WTC11 (cell line): Measurements from ENCODE around the gene RABEP1. TPM values are rescaled to one million over a fixed set of nuclear protein-coding genes. Genes with fewer than 3 reads are reported as not detected.
A peak's percentile ranks its signal among the peaks of the same experiment; 100 is the strongest.

Experiments used
- ATAC-seq: fragments of 200-7000 bp; cut with Tn5 transposase; 2 replicates; pipeline ENCODE4 v1.10.0; 2021; ENCODE audit warnings: mild to moderate bottlenecking, moderate library complexity
- CTCF ChIA-PET: fragments of 300-600 bp; sonication (Branson Sonifier 250); formaldehyde crosslinking; loops from one replicate; lab custom pipeline; 2021; ENCODE audit warnings: antibody characterized with exemption; lab: Charles Lee
- POLR2A ChIA-PET: fragments of 350-600 bp; sonication (Branson Sonifier 250); formaldehyde crosslinking; loops from one replicate; lab custom pipeline; 2021; ENCODE audit warnings: antibody characterized with exemption; lab: Charles Lee
- DNase-seq: peaks from one replicate; pipeline ENCODE4 v3.0.0; 2021; ENCODE audit warnings: low spot score
- H3K27ac Mint-ChIP-seq: 2 replicates; pipeline ENCODE4 v1.8.0; 2021; ENCODE audit warnings: mixed read lengths
- H3K27me3 Mint-ChIP-seq: 2 replicates; pipeline ENCODE4 v1.8.0; 2021; ENCODE audit warnings: low read depth, mild to moderate bottlenecking, moderate library complexity, mixed read lengths
- H3K36me3 Mint-ChIP-seq: 2 replicates; pipeline ENCODE4 v1.8.0; 2021; ENCODE audit warnings: mixed read lengths
- H3K4me1 Mint-ChIP-seq: 2 replicates; pipeline ENCODE4 v1.8.0; 2022; ENCODE audit warnings: mixed read lengths
- H3K4me3 Mint-ChIP-seq: 2 replicates; pipeline ENCODE4 v1.8.0; 2021; ENCODE audit warnings: mild to moderate bottlenecking, moderate library complexity, mixed read lengths
- H3K9me3 Mint-ChIP-seq: 2 replicates; pipeline ENCODE4 v1.8.0; 2021; ENCODE audit warnings: mixed read lengths
- AR ChIP-seq: fragments of 250-450 bp; sonication (Bioruptor Pico); IDR thresholded peaks from 2 replicates; pipeline ENCODE4 v1.9.0; 2021; ENCODE audit warnings: mild to moderate bottlenecking
- ARID4B ChIP-seq: sonication (generic); formaldehyde crosslinking; IDR thresholded peaks from 2 replicates; pipeline ENCODE4 v1.8.0; 2023; ENCODE audit warnings: missing genetic modification reagents, mild to moderate bottlenecking, borderline replicate concordance
- ATF3 ChIP-seq: sonication (generic); formaldehyde crosslinking; conservative IDR thresholded peaks from 2 replicates; pipeline ENCODE4 v1.8.1; 2022; ENCODE audit warnings: mild to moderate bottlenecking, missing genetic modification reagents
- CBFB ChIP-seq: sonication (generic); formaldehyde crosslinking; IDR thresholded peaks from 2 replicates; pipeline ENCODE4 v1.8.1; 2022; ENCODE audit warnings: mild to moderate bottlenecking, low read depth, missing genetic modification reagents
- CDX4 ChIP-seq: fragments of 250-450 bp; sonication (Bioruptor Pico); IDR thresholded peaks from 2 replicates; pipeline ENCODE4 v1.9.0; 2021; ENCODE audit warnings: moderate library complexity, mild to moderate bottlenecking, inconsistent platforms, borderline replicate concordance
- CREB1 ChIP-seq: sonication (generic); formaldehyde crosslinking; IDR thresholded peaks from 2 replicates; pipeline ENCODE4 v1.8.0; 2023; ENCODE audit warnings: mild to moderate bottlenecking, missing genetic modification reagents
- CREM ChIP-seq: sonication (generic); formaldehyde crosslinking; IDR thresholded peaks from 2 replicates; pipeline ENCODE4 v1.8.1; 2022; ENCODE audit warnings: mild to moderate bottlenecking, missing genetic modification reagents, moderate library complexity
- FOXJ3 ChIP-seq: sonication (generic); formaldehyde crosslinking; IDR thresholded peaks from 2 replicates; pipeline ENCODE4 v1.9.0; 2021; ENCODE audit warnings: missing genetic modification reagents, mild to moderate bottlenecking, borderline replicate concordance
- FOXP1 ChIP-seq: sonication (generic); formaldehyde crosslinking; IDR thresholded peaks from 2 replicates; pipeline ENCODE4 v1.8.0; 2022; ENCODE audit warnings: missing genetic modification reagents, mild to moderate bottlenecking, moderate library complexity, borderline replicate concordance
- GABPB1 ChIP-seq: sonication (generic); formaldehyde crosslinking; IDR thresholded peaks from 2 replicates; pipeline ENCODE4 v1.8.1; 2023; ENCODE audit warnings: mild to moderate bottlenecking, missing genetic modification reagents
- JAZF1 ChIP-seq: fragments of 250-450 bp; sonication (Bioruptor Pico); IDR thresholded peaks from 2 replicates; pipeline ENCODE4 v1.9.0; 2021; ENCODE audit warnings: moderate library complexity, mild to moderate bottlenecking, inconsistent platforms
- MXD4 ChIP-seq: fragments of 250-450 bp; sonication (Bioruptor Pico); IDR thresholded peaks from 2 replicates; pipeline ENCODE4 v1.8.0; 2021; ENCODE audit warnings: mild to moderate bottlenecking, moderate library complexity, borderline replicate concordance
- NFATC4 ChIP-seq: fragments of 250-450 bp; sonication (Bioruptor Pico); IDR thresholded peaks from 2 replicates; pipeline ENCODE4 v1.9.0; 2021; ENCODE audit warnings: mild to moderate bottlenecking
- NR2C2 ChIP-seq: sonication (generic); formaldehyde crosslinking; IDR thresholded peaks from 2 replicates; pipeline ENCODE4 v1.8.0; 2022; ENCODE audit warnings: mild to moderate bottlenecking, missing genetic modification reagents
- NR3C1 ChIP-seq: sonication (generic); formaldehyde crosslinking; conservative IDR thresholded peaks from 2 replicates; pipeline ENCODE4 v1.8.1; 2023; ENCODE audit warnings: low read depth, mild to moderate bottlenecking, missing genetic modification reagents
- RORB ChIP-seq: fragments of 250-450 bp; sonication (Bioruptor Pico); IDR thresholded peaks from 2 replicates; pipeline ENCODE4 v1.9.0; 2021; ENCODE audit warnings: mild to moderate bottlenecking
- SMAD3 ChIP-seq: sonication (generic); formaldehyde crosslinking; IDR thresholded peaks from 2 replicates; pipeline ENCODE4 v1.8.0; 2022; ENCODE audit warnings: missing genetic modification reagents, mild to moderate bottlenecking, borderline replicate concordance
- SOX15 ChIP-seq: fragments of 250-450 bp; sonication (Bioruptor Pico); IDR thresholded peaks from 2 replicates; pipeline ENCODE4 v1.9.0; 2021; ENCODE audit warnings: mild to moderate bottlenecking
- TCF7 ChIP-seq: sonication (generic); formaldehyde crosslinking; IDR thresholded peaks from 2 replicates; pipeline ENCODE4 v1.8.0; 2022; ENCODE audit warnings: mild to moderate bottlenecking, low read depth, missing genetic modification reagents, moderate library complexity
- TEAD4 ChIP-seq: sonication (generic); formaldehyde crosslinking; IDR thresholded peaks from 2 replicates; pipeline ENCODE4 v1.8.0; 2022; ENCODE audit warnings: mild to moderate bottlenecking, missing genetic modification reagents
- TP53 ChIP-seq: sonication (generic); formaldehyde crosslinking; IDR thresholded peaks from 2 replicates; pipeline ENCODE4 v1.8.1; 2023; ENCODE audit warnings: mild to moderate bottlenecking, missing genetic modification reagents
- ZMAT4 ChIP-seq: fragments of 250-450 bp; sonication (Bioruptor Pico); IDR thresholded peaks from 2 replicates; pipeline ENCODE4 v1.9.0; 2021; ENCODE audit warnings: mild to moderate bottlenecking
- ZNF219 ChIP-seq: sonication (generic); formaldehyde crosslinking; IDR thresholded peaks from 2 replicates; pipeline ENCODE4 v1.8.0; 2023; ENCODE audit warnings: missing genetic modification reagents, mild to moderate bottlenecking, borderline replicate concordance
- ZNF232 ChIP-seq: sonication (generic); formaldehyde crosslinking; IDR thresholded peaks from 2 replicates; pipeline ENCODE4 v1.8.0; 2022; ENCODE audit warnings: mild to moderate bottlenecking, missing genetic modification reagents
- ZNF317 ChIP-seq: sonication (generic); formaldehyde crosslinking; IDR thresholded peaks from 2 replicates; pipeline ENCODE4 v1.8.1; 2023; ENCODE audit warnings: low read depth, mild to moderate bottlenecking, moderate library complexity, missing genetic modification reagents, borderline replicate concordance
- ZNF423 ChIP-seq: fragments of 250-450 bp; sonication (Bioruptor Pico); IDR thresholded peaks from 2 replicates; pipeline ENCODE4 v2.1.2; 2022; ENCODE audit warnings: mild to moderate bottlenecking, moderate library complexity
- ZNF671 ChIP-seq: fragments of 250-450 bp; sonication (Bioruptor Pico); IDR thresholded peaks from 2 replicates; pipeline ENCODE4 v1.8.0; 2021; ENCODE audit warnings: mild to moderate bottlenecking
- total RNA-seq: library from RNA; stranded (reverse); gene quantifications from 3 replicates; pipeline ENCODE4 v1.2.3, GENCODE V29; 2021

Gene RABEP1
- total RNA-seq, 1 experiment from 2014 or later: 40.9 TPM

- ChIA-PET POLR2A (no interaction called here), CTCF (no interaction called here)
- H3K4me3 Mint-ChIP-seq: no peak overlapping the region
- no peak for ATAC-seq
- no peaks in the 10 kb centered on the region for H3K9me3 Mint-ChIP-seq
- no peaks in the 10 kb centered on the region for H3K27me3 Mint-ChIP-seq
- no peak for DNase-seq
- H3K4me1 Mint-ChIP-seq: no peaks in the 10 kb centered on the region
- H3K27ac Mint-ChIP-seq: no peak overlapping the region
- peaks cover 21% of the 10 kb centered on the region for H3K36me3 Mint-ChIP-seq
- no peak for TF ChIP-seq ZNF671 (CRISPR knock-in tag)
- TF ChIP-seq ZNF317: no peak
Measured at GRCh38 chr17:5330981-5331380, 48.9 kb downstream of the RABEP1 start.

GRCh38 chr17:5331506-5331905, 49.4 kb downstream of the RABEP1 start:
- ChIA-PET CTCF (interaction anchor here (1.2 kb wide), 1 partner anchor 25 kb away, joined by 3 read pairs; no protein-coding TSS in a partner anchor), POLR2A (no interaction called here)
- TF ChIP-seq TEAD4 (CRISPR knock-in tag): no peak
- TF ChIP-seq FOXJ3 (CRISPR knock-in tag): no peak
- no peak for TF ChIP-seq ZNF219 (CRISPR knock-in tag)
- no peak for TF ChIP-seq CREB1 (CRISPR knock-in tag)
- TF ChIP-seq SMAD3 (CRISPR knock-in tag): no peak
- no peak for TF ChIP-seq ZNF423 (CRISPR knock-in tag)
- TF ChIP-seq MXD4: no peak
- TF ChIP-seq CREM (CRISPR knock-in tag): no peak
- no peak for TF ChIP-seq FOXP1 (CRISPR knock-in tag)
- TF ChIP-seq ATF3 (CRISPR knock-in tag): no peak
- no peak for TF ChIP-seq NR3C1 (CRISPR knock-in tag)
- no peak for TF ChIP-seq RORB
- TF ChIP-seq NR2C2 (CRISPR knock-in tag): no peak
- no peak for TF ChIP-seq GABPB1 (CRISPR knock-in tag)
- TF ChIP-seq ZMAT4 (CRISPR knock-in tag): no peak
- TF ChIP-seq ARID4B (CRISPR knock-in tag): no peak
- TF ChIP-seq NFATC4 (CRISPR knock-in tag): no peak
- no peak for ATAC-seq
- no peak for DNase-seq
- H3K4me1 Mint-ChIP-seq: no peaks in the 10 kb centered on the region
- H3K4me3 Mint-ChIP-seq: no peak overlapping the region
- H3K27ac Mint-ChIP-seq: no peak overlapping the region
- peaks cover 21% of the 10 kb centered on the region for H3K36me3 Mint-ChIP-seq
- no peaks in the 10 kb centered on the region for H3K27me3 Mint-ChIP-seq
- no peaks in the 10 kb centered on the region for H3K9me3 Mint-ChIP-seq

- Mint-ChIP-seq H3K27ac (peak overlapping the region; percentile 13; the same call in 1 of the 2 replicates), H3K27me3 (no peaks in the 10 kb centered on the region), H3K9me3 (no peaks in the 10 kb centered on the region), H3K4me3 (no peak overlapping the region), H3K36me3 (peaks cover 7% of the 10 kb centered on the region), H3K4me1 (no peaks in the 10 kb centered on the region)
- ChIA-PET CTCF (interaction anchor here (0.6 to 1.0 kb wide), 6 partner anchors 9 to 1437 kb away, joined by 3 to 6 read pairs (median 3); no protein-coding TSS in a partner anchor), POLR2A (interaction anchor here (0.6 kb wide), 1 partner anchor 120 kb away, joined by 4 read pairs; no protein-coding TSS in a partner anchor)
- no peak for ATAC-seq
- no peak for DNase-seq
- no peak for TF ChIP-seq AR (CRISPR knock-in tag)
- no peak for TF ChIP-seq CREM (CRISPR knock-in tag)
- TF ChIP-seq TCF7: no peak
- TF ChIP-seq NFATC4 (CRISPR knock-in tag): no peak
- no peak for TF ChIP-seq CDX4
- no peak for TF ChIP-seq JAZF1 (CRISPR knock-in tag)
- no peak for TF ChIP-seq CBFB (CRISPR knock-in tag)
- TF ChIP-seq MXD4: no peak
- no peak for TF ChIP-seq SOX15 (CRISPR knock-in tag)
- no peak for TF ChIP-seq TP53 (CRISPR knock-in tag)
- TF ChIP-seq ZNF232 (CRISPR knock-in tag): no peak
Measured at GRCh38 chr17:5344914-5345313, 62.8 kb downstream of the RABEP1 start.
